HG03457 (cell line): ENCODE measurements around the gene CHCHD3.

ENCODE experiments used
- ATAC-seq: cut with Tn5 transposase; IDR thresholded peaks from one replicate; pipeline ENCODE4 v1.9.1; 2021; ENCODE audit warnings: moderate number of reproducible peaks; ENCODE audit not compliant: unreplicated experiment

Gene CHCHD3

DNA sequence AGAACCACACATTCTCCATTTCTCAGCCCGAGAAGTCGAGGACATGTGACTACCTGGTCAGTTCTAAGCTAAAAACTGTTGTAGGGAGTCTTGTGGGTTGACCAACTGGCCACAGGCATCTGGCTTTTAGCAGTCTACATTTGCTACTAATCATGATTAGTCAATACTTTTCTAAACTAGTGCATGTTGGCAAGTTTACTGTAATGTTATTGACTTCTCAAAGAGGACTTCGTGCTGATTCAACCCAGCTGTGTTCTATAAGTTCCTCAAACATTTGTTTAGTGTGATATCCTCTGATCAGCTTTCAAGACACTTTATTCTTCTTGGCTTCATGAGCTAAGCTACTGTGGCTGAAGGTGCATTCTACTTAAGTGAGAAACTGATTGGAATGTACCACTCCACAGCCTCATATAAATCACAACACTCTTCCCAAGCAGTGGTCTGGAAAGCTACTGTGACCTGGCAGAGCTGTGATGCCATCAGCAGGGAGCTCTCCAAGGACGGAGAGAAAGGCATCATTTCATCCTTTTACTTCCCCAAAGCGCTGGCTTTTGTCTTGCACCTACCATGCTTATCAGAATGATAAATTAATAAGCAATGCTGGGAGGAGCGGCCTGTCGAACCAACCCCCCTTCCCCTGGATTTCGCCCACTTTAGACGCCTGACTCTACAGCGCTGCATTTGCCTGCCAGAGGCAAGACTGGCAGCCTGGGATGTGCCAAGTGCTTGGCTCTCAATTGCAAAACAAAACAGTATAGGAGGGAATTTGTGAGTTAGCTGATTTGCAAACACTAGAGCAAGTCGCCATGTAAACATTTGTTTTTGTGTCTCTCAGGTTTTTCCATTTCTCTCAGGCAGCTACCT is 298.9 kb downstream of the CHCHD3 start:
- ATAC-seq = no peak

DNA sequence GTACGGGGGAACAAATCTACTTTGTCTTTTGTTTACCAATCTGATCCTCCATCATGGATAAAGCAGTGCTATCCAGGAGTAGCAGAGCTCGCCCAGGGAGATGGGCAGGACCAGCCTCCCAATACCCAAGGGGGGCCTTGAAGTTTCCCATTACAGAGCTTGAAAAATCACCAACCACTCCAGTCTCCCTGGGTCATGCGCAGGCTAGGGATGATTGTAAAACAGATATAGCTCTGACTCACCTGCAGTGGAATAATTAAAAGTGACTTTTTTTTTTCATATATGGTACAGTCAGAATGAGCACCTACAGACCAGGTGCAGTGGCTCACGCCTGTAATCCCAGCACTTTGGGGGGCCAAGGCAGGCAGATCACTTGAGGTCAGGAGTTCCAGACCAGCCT is 301.1 kb downstream of the CHCHD3 start:
- no peak for ATAC-seq

DNA sequence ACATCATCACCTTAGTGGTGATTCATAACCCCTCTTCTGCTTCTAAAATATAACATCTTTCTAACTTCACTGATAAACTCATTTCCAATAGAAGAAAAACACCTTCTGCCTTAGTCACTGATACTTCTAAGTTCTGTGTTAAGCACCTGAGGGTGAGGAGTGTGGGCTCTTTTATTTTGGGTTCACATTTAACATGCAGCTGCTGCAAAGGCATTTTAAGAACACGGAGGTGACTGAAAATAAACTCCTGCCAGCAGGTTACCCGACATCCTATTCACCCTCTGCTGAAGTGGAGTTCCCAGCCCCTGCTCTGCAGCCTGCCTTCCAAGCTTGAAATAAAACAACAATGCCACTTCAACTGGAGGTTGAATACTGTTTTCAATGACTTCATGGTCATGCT is 302.7 kb downstream of the CHCHD3 start:
- ATAC-seq = no peak

DNA sequence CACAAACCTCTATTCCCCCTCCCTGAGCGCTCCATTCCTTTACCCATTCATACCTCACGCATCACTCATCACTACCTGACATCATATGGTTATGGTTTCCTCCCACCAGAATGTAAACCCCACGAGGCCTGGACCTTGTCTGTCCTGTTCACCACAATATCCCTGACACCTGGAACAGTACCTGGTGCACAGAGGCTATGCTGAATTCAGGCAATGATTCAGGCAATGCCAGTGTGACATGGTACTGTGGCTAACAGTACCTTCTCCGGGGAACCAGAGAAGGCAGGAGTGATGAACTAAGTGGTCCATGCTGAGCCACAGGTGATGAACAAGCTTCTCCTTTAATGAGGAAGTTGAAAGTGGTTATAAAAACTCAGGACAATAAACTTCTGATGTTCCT is 303.1 kb downstream of the CHCHD3 start:
- ATAC-seq = no peak

DNA sequence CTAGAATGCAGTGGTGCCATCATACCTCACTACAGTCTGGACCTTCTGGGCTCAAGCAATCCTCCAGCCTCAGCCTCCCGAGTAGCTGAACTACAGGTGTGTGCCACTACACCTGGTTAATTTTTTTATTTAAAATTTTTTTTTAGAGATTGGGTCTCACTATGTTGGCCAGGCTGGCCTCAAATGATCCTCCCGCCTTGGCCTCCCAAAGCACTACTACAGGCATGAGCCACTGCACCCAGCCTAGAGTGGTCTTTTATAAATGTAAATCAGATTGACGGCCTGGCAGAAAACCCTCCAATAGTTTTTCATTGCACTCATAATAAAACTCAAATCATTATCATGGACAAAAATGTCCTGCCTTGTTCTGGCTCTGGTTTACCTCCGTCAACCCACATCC is 303.9 kb downstream of the CHCHD3 start:
- ATAC-seq = no peak

DNA sequence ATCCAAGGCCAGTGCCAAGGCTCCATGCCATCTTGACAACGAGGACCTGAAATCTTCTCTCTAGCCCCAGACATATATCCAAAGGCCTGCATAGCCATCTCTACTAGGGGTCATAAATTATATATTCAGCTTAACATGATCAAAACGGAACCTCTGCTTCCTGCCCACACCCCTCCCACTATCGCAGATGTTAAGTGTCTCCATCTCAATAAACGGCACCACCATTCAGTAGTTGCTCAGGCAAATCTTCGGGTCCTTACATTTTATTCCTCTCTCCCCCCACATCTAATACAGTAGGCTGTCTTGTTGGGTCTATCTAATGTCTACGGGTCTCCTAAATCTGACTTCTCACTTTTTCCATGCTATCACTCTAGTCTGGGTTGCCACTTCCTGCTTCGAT is 304.5 kb downstream of the CHCHD3 start:
- no peak for ATAC-seq

DNA sequence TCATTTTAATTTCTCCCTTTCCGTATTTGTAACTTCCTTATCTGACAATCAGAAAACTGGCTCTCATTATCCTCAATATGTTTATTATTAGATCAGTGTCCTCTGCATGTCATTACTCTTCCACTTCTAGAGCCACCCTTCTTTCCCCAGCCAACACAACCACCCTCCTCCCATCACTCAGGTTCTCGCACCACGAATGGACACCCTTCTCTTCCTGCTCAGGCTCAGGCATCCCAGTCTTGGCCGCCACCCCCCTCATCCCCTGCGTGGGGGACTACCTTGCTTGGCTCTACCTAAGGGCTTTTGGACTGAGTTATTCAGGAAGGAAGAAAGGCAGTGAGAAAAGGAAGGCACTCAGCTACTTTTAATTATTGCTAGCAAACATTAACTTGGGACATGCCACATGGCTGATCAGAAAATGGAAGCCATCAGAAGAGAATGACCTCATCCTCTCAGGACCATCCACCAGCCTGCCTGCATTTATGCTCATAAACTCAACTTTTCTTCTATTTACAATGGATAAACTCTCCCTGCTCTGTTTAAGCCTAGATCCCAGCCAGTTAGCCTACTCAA is 305.8 kb downstream of the CHCHD3 start:
- no peak for ATAC-seq

DNA sequence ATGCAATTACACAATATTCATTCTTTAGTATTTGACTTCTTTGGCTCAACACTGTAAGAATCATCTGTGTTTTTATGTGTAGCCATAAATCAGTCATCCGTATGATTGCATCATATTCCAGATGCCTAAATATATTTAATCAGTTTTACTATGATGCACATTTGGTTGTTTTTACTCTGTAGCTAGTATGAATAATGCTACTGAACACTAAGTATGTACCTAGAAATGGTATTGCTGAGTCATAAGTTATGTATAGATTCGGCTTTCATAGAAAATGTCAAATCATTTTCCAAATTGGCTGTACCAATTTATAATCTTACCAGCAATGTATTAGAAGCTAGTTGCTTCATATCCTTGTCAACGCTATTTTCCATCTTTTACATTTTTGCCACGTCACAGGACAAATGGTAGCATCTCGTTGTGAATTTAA is 308.3 kb downstream of the CHCHD3 start:
- no peak for ATAC-seq

DNA sequence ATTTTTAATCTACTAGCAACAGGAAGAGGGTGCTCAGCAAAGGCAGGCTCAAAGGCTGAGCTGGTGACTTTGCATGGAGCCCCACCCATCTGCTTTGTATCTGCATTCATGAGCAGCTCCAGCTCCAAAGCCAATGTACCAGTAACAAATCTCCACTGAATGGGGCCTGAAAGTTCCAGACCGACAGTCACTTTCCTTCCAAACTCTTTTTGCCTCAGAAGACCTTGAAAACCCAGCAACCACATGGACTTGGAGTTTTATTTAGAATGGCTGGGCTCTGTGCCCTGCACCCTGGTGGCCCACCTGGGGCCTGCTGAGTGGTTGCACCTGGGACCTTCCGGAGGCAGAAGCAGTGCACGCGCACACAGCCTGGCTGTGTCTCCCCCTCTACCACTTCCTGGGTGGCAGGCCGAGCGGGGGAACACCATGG is 310.6 kb downstream of the CHCHD3 start:
- no peak for ATAC-seq

DNA sequence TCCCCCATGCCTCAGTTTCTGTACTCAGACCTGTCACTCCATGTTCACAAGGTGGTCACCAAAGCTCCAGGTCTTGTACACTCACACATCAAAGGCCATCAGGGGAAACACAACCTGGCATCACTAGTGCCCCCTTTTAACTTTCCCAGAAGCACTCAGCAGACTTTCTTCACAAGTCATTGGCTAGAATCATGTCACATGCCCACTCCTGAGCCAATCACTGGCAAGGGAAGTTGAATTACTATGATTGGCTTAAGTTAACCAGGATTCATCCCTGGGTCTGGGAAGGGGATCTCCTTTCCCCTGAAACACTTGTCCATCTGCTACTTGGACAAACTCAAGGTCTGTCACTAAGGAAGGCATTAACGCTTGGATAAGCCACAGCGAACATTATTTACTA is 311.8 kb downstream of the CHCHD3 start:
- ATAC-seq = no peak

DNA sequence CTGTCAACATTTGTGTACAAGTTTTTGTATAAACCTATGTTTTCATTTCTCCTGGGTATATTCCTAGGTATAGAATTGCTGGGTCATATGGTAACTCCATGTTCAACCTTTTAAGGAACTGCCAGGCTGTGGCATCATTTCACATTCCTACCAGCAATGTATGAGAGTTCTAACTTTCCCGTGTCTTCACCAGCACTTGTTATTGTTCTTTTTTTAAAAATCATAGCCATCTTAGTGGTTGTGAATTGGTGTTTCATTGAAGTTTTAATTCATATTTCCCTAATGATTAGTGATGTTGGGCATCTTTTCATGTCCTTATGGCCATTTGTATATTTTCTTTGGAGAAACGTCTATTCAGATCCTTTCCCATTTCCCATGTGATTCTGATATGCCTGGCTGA is 312.6 kb downstream of the CHCHD3 start:
- no peak for ATAC-seq

DNA sequence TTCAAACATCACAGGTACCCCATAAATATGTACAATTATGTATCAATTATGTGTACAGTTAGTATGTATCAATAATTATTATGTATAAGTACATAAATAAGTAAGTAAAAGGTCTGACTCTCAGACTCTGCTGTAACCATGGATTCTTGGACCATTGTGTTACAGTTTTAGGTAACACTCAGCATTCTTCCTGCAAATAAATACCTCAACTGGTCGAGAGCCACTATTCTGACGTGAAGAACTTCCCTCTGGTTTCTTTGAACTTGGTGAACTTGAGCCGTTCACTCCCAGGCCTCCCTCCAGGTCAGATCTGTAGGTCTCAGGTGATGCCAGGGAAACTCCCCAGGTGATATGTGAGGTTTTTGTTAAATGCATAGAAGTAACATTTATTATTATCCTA is 313.8 kb downstream of the CHCHD3 start:
- ATAC-seq = no peak

DNA sequence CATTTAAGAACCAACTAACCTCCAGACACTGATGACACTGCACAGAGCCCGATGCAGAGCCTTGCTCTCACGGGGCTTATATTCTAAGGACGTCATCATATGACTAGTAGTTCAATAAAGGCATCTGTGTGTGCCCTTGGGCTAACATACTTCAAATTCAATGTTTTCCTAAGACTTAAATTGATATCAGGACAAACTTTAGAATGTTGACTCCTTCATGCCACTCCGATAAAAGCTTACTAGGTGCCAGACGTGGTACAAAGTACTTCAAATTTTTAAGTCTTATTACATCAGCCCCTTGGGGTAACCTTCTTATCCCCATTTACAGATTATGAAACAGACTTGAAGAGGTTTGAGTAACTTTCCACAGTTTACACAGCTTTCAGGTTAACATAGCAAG is 314.5 kb downstream of the CHCHD3 start:
- ATAC-seq = no peak

DNA sequence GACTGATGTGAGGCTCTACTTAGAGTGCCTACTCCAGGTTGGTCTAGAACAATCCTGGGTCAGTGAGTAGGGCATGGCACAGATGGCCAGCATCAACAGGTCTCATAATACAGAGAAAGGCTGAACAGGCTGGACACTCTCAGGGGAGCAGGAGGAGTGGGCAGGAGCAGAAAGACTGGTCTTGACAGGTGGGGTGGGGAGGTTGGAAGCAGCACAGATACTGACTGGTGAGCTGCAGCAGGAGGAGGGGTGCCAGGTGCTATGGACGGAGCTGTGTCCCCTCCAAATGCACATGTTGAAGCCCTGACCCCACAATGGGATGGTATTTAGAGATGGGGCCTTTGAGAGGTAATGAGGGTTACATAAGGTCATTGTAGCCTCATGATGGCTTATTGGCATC is 315.2 kb downstream of the CHCHD3 start:
- ATAC-seq = no peak

DNA sequence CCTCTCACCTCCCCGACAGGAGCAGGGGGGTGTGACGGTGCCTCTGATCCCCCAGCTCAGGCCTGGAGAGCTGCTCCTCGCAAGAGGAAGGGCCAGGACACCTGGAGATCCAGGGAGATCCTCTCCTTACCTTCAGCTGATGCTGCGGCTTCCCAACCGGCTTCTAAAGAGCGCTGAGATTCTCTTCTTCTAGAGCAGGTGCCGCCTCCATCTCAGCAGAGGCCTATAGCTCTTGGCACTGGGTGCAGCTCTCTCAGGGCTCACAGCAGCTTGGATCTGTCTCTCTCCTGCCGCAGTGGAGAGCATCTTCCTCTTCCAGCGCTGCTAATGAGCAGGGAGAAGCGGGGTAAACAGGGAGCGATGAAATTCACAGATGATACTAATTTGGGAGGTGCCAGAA is 316.0 kb downstream of the CHCHD3 start:
- no peak for ATAC-seq

DNA sequence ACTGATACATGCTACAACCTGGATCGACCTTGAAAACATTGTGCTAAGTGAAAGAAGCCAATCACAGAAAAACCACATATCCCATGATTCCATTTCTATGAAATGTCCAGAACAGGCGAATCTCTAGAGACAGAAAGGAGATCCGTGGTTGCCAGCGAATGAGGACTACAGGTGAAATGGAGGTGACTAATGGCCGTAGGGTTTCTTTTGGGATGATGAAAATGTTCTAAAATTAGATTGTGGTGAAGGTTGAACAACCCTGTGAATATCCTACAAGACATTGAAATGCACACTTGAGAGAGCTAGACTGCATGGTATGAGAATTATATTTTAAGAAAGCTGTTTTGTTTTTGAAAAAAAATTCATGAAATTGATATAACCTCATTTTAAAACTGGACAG is 317.1 kb downstream of the CHCHD3 start:
- ATAC-seq = no peak

DNA sequence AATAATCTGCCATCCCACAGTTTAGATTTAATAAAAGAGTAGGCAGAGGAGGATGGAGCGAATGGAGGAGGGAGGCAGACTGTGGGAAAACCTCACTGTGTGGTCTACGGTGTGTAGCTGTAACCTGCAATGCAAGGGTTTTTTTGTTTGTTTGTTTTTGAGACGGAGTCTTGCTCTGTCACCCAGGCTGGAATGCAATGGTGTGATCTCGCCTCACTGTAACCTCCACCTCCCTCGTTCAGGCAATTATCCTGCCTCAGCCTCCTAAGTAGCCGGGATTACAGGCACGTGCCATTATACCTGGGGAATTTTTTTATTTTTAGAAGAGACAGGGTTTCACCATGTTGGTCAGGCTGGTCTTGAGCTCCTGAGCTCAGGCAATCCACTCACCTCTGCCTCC is 321.0 kb downstream of the CHCHD3 start:
- no peak for ATAC-seq

DNA sequence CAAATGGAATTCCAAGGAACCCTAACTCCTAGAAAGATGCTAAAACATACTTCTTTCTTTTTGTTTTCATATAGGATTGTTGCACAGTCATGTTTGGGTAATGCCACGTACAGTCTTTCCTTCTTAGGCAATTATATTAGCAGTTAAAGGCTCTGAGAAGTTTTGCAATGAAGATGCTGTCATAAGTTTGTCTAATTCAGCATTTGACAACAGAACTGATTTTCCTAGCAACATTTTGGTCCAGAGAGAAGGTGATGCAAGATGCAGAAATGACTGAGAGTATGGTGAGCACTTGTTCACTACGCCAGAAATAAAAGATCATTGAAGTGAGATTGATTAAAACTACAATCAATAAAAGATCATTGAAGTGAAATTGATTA is 321.7 kb downstream of the CHCHD3 start:
- no peak for ATAC-seq

DNA sequence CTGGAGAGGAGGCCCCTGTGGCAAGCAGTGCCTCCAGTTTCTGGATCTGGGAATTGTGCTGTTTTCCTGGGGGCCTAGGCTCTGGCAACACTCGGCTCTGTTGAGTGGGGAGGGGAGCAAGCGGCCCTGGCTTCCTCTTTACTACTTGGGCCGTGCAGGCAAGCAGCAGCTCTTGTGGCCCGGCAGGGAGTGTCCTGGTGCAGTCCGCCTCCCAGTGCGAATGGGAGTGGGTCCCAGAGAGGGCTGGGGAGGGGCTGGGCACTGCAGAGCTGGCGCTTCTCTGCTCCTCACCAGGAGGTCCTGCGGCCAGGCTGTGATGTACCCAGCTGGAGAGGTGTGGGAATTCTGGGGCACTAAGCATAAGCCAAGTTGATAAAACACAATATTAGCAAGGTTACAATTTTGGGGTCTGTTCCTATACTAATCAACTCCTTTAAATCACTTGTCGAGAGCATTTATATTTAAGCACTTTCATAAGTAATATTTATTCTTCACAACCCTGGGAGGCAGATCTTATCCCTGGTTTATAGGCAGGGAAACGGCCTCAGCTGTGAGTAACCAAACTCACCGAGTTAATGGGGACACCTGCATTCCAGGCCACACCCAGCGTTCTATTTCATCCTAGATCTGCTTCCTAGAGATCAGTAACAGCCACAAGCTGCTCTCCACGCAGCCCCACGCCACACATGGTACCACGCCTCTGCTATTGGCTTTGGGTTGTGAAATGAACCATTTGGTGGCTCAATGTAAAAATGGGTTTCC is 322.2 kb downstream of the CHCHD3 start:
- no peak for ATAC-seq

DNA sequence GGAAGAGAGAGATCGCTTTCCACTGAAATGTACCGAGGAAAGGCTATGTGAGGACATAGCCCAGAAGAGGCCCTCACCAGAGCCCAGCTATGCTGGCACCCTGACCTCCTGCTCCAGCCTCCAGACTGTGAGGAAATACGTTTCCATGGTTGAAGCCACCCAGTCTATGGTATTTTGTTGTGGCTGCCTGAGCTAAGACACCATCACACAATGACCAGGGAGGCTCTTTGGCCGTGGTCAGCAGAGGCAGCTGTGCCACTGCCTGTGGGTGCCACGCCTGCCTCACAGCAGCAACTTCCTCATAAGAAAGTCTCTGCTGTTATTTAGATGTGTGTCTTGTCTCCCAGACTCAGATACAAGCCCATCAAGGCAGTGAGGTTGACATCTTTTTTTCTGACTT is 322.9 kb downstream of the CHCHD3 start:
- ATAC-seq = no peak

DNA sequence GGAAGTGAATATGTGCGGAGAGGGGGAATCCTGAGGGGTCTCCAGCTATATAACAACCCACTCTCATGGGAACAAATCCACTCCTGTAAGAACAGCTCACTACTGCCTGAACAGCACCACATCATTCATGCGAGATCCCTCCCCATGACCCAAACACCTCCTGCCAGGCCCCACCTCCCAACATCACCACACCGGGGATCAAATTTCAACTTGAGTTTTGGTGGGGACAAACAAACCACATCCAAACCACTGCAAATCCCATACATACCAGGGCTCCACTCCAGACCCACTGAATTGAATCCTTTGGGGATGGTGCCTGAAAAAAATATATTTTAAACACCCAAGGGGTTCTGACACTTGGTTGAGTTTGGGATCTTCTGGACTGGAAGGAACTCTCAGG is 324.1 kb downstream of the CHCHD3 start:
- ATAC-seq = no peak

DNA sequence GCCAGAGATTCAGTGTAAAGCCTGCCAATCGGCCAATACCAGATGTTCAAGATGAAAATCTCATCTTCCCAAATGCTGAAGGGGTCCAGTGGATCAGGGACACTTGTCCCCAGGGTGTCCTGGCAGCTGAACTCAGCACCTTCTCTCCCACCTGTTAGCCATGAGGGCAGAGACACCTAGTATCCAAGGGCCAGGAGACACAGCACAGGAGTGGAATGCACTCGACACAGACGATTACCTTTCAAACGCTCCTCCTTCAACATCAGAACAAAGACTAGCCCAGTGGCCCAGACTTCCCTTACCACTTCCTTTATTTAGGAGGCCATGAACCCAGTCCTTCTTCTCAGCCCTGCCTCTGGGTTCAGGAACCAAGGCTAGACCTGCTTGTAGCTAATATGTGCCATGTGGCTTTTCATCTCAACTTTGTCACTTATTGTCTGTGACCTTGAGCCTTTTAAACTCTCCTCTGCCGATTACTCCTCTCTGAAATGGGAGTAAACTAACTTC is 325.4 kb downstream of the CHCHD3 start:
- no peak for ATAC-seq
